Spinal cord (tissue), 10 donors: Measurements from ENCODE around the gene CYB5A. TPM values are rescaled to one million over a fixed set of nuclear protein-coding genes. Genes with fewer than 3 reads are reported as not detected.
A peak's percentile ranks its signal among the peaks of the same experiment; 100 is the strongest.
"Not testable (repeated sequence)": the region's sequence is repeated elsewhere in the genome, so short reads cannot be mapped to it uniquely, and the experiment has no call there.

ENCODE experiments used
- DNase-seq, 6 donors: peaks; one replicate each; pipeline versions ENCODE4 v3.0.0 to v3.0.0-alpha.2; 2013 to 2015; ENCODE audit warnings: low spot score in 6 of 6, low read depth in 4 of 6
- H3K27ac ChIP-seq: one replicate; pipeline ENCODE4 v1.5.1; 2013; ENCODE audit warnings: low read depth, low read length, control low read depth
- H3K27me3 ChIP-seq: one replicate; pipeline ENCODE4 v1.6.1; 2013; ENCODE audit warnings: low read length; ENCODE audit not compliant: control insufficient read depth, insufficient read depth
- H3K36me3 ChIP-seq: one replicate; pipeline ENCODE4 v1.6.1; 2013; ENCODE audit warnings: low read length; ENCODE audit not compliant: control insufficient read depth, insufficient read depth
- H3K4me1 ChIP-seq: one replicate; pipeline ENCODE4 v1.6.1; 2013; ENCODE audit warnings: low read length; ENCODE audit not compliant: control insufficient read depth, insufficient read depth
- H3K4me3 ChIP-seq: one replicate; pipeline ENCODE4 v1.5.1; 2013; ENCODE audit warnings: low read depth, low read length, control low read depth
- H3K9me3 ChIP-seq: one replicate; pipeline ENCODE4 v1.6.1; 2013; ENCODE audit warnings: low read length; ENCODE audit not compliant: control insufficient read depth, insufficient read depth
- WGBS: methylation state at CpG from one replicate; pipeline ENCODE4 v1.1.5; 2013; ENCODE audit warnings: missing lambda C conversion rate; ENCODE audit not compliant: insufficient coverage; 5-methylcytosine and 5-hydroxymethylcytosine counted together
- polyA plus RNA-seq, 2 donors: library from polyadenylated mRNA; unstranded; fragments of 120-200 nt; gene quantifications; one replicate each; pipeline ENCODE4 v1.2.1, GENCODE V29; 2013; ENCODE audit not compliant: insufficient read length in 2 of 2
- total RNA-seq, 2 donors: library from RNA; depleted of rRNA in 1 of 2; stranded (reverse); fragments of 120-200 nt in 1 of 2; fragments of >200 nt in 1 of 2; gene quantifications; one replicate each; pipeline versions ENCODE4 v1.2.3 to v1.2.4, GENCODE V29; 2013 to 2014
- donor health status: healthy.

CYB5A gene
- total and polyA plus RNA-seq, 4 donors = 36.2 to 95.7 (median 63.4) TPM

DNA sequence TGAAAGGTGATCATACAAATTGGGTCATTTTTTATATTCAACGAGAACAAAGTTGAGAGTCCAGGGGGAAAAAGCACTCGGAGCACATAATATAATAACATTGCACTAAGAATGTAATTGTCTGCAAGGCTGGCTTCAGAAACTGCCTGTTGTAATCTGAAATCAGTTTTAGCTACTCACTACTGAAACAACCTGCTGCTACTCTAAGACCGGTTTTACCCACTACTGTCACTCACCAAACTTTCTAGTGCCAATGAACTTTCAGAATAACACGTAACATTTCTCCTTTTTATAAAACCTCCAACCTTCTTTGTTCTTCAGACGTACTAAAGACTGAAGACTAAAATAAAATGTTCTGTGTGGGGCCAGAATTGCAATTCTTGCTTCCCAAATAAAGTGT is 11.5 kb upstream of the CYB5A start:
- DNase-seq = no peak
- H3K4me3 ChIP-seq = no peak overlapping the region
- 100% methylated on average over 1 of the region's 5 CpGs for WGBS
- no peaks in the 10 kb centered on the region for H3K4me1 ChIP-seq
- H3K27me3 ChIP-seq = no peaks in the 10 kb centered on the region
- H3K27ac ChIP-seq = no peak overlapping the region
- H3K36me3 ChIP-seq = no peaks in the 10 kb centered on the region
- H3K9me3 ChIP-seq = no peaks in the 10 kb centered on the region

DNA sequence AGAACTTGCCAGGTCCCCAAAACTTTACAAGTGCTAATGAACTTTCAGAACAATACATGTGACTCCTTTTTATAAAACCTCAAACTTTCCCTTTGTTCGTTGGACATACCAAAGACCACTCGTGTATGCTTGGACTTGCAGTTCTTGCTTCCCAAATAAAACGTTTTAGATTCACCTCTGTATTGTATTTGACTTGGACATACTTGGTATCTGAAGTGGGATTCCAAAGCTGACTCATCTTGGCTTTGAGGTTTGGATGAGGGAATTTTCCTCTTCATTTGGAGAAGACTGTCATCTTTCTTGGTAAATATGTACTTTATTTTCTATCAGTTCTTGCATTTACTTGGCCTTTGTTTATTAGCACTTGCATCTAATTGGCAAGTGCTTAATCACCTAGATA is 8.0 kb upstream of the CYB5A start:
- WGBS = 92% methylated on average over 2 of the region's 3 CpGs
- DNase-seq = no peak
- H3K4me3 ChIP-seq = no peak overlapping the region
- H3K36me3 ChIP-seq = no peaks in the 10 kb centered on the region
- no peak overlapping the region for H3K27ac ChIP-seq
- H3K27me3 ChIP-seq = no peaks in the 10 kb centered on the region
- H3K4me1 ChIP-seq = no peaks in the 10 kb centered on the region
- H3K9me3 ChIP-seq = no peaks in the 10 kb centered on the region

DNA sequence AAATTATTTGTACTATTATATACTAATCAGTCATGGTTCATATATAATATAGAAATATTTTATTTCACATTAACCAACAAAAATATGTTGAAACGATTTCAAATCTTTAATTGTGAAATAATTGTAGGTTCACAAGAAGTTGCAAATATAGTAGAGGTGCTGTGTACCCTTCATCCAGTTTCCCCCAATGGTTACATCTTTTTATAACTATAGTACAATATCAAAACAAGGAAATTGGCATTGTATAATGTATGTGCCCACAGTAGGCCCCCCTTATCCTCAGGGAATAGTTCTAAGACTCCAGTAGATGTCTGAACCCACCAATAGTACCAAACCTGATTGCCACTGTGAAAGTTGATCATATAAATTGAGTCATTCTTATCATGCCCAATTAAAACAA is 7.4 kb upstream of the CYB5A start:
- no peak overlapping the region for H3K27ac ChIP-seq
- DNase-seq = no peak
- no CpG with 5 or more reads among the region's 1 CpG for WGBS

DNA sequence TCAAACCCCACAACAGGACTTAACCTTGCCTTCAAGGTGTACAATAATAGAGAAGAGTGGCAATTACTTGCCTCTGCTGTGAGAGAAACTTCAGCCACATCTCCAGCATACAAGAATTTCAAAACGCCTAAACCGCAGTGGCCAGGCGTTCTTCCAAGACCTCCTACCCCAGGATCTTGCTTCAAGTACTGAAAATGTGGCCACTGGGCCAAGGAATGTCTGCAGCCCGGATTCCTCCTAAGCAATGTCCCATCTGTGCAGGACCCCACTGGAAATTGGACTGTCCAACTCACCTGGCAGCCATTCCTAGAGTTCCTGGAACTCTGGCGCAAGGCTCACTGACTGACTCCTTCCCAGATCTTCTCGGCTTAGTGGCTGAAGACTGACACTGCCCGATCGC is 2.8 kb upstream of the CYB5A start:
- no peak for DNase-seq
- H3K27me3 ChIP-seq = no peaks in the 10 kb centered on the region
- no peak overlapping the region for H3K27ac ChIP-seq
- H3K9me3 ChIP-seq = no peaks in the 10 kb centered on the region
- 89% methylated on average over 6 of the region's 8 CpGs for WGBS
- H3K4me1 ChIP-seq = peaks cover 10% of the 10 kb centered on the region
- peaks cover 2% of the 10 kb centered on the region for H3K36me3 ChIP-seq
- no peak overlapping the region for H3K4me3 ChIP-seq

More for the DNA sequence above, 7.4 kb upstream of the CYB5A start:
- H3K27me3 ChIP-seq = no peaks in the 10 kb centered on the region
- no peak overlapping the region for H3K4me3 ChIP-seq
- no peaks in the 10 kb centered on the region for H3K36me3 ChIP-seq
- H3K4me1 ChIP-seq = no peaks in the 10 kb centered on the region
- H3K9me3 ChIP-seq = no peaks in the 10 kb centered on the region

DNA sequence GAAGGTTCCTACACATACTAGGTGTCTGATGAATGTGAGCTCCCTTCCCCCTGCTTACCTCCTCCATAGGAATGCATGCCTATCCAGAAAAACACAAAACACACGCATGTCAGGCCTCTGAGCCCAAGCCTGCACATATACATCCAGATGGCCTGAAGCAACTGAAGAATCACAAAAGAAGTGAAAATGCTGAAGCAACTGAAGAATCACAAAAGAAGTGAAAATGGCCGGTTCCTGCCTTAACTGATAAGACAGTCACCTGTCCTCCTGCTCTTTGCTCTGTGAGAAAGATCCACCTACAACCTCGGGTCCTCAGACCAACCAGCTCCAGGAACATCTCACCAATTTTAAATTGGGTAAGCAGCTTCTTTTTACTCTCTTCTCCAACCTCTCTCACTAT is 1.2 kb upstream of the CYB5A start:
- 92% methylated on average over 3 of the region's 3 CpGs for WGBS
- not testable (repeated sequence) for H3K4me3 ChIP-seq, DNase-seq, H3K36me3 ChIP-seq, H3K27ac ChIP-seq, H3K9me3 ChIP-seq, H3K27me3 ChIP-seq
- H3K4me1 ChIP-seq = peaks cover 10% of the 10 kb centered on the region

DNA sequence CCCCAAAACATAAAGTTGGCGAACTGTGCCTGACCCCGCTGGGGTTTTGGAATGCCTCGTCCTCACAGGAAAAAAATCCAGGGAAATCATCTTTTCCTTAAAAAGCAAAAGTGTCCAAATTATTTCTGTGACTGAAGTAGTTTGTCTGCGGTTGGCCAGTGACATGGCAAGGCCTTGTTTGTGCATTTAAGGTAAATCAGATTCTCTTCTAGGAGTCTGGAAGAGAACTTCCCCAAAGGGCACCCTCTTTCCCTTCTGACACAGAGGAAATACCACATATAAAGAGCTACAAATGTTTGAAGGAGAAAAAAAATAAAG is 737 bp upstream of the CYB5A start:
- H3K36me3 ChIP-seq = peaks cover 2% of the 10 kb centered on the region
- no peaks in the 10 kb centered on the region for H3K9me3 ChIP-seq
- peak overlapping the region; percentile 95 for H3K4me3 ChIP-seq
- DNase-seq = no peak
- 0% methylated on average over 1 of the region's 4 CpGs for WGBS
- no peaks in the 10 kb centered on the region for H3K27me3 ChIP-seq
- peak overlapping the region; percentile 87 for H3K27ac ChIP-seq
- peaks cover 10% of the 10 kb centered on the region for H3K4me1 ChIP-seq

DNA sequence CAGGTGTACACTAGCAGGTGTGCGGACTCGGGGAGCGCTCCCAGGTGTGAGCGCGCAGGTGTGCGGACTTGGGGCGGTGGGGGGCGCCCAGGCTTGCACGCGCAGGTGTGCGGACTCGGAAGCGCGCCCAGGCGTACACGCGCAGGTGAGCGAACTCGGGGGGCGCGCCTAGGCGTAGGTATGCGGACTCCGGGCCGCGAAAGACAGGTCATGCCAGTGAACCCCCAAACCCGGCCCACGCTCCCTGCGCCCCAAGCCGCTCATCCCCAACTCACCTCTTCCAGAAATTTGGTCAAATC is 342 bp downstream of the CYB5A start:
- Histone ChIP-seq H3K4me3 (peak overlapping the region; percentile 95), H3K36me3 (peaks cover 2% of the 10 kb centered on the region), H3K4me1 (peaks cover 10% of the 10 kb centered on the region), H3K9me3 (no peaks in the 10 kb centered on the region), H3K27me3 (no peaks in the 10 kb centered on the region), H3K27ac (peak overlapping the region; percentile 33)
- under 1% methylated on average over 30 of the region's 30 CpGs for WGBS
- peak in 1 of 6 donors; percentile 21 for DNase-seq

DNA sequence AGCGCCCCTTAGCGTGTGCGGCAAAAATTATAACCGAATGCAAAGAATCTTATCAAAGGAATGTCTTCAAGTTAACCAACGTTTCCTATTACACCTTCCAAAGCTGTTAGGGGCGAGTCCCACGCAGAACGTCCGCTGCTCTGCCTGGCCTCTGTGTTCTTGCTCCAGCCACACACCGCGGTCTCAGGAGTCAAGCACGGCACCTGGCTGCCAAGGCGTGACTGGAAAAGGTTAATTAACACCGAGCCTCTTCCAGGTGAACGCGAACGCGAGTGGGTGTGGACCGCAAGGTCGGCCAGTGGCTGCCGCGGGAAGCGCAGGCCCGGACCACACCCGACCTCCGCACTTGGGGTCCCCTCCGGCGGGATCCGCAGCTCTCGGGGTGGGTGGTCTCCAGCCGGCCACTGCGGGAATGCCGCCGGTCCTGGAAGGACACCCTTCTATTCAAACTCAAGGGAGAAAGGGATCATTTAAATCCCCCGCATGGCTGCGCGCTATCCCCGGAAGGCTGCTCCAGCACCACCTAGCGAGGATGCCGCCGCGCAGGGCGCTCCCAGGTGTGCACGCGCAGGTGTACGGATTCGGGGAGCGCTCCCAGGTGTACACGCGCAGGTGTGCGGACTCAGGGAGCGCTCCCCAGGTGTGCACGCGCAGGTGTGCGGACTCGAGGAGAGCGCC is 830 bp downstream of the CYB5A start:
- H3K36me3 ChIP-seq = peaks cover 2% of the 10 kb centered on the region
- no peaks in the 10 kb centered on the region for H3K27me3 ChIP-seq
- peaks cover 10% of the 10 kb centered on the region for H3K4me1 ChIP-seq
- H3K9me3 ChIP-seq = no peaks in the 10 kb centered on the region
- WGBS = 17% methylated on average over 57 of the region's 57 CpGs
- peak in 2 of 6 donors; percentile 39 to 61 for DNase-seq
- H3K27ac ChIP-seq = no peak overlapping the region
- peak overlapping the region; percentile 95 for H3K4me3 ChIP-seq

DNA sequence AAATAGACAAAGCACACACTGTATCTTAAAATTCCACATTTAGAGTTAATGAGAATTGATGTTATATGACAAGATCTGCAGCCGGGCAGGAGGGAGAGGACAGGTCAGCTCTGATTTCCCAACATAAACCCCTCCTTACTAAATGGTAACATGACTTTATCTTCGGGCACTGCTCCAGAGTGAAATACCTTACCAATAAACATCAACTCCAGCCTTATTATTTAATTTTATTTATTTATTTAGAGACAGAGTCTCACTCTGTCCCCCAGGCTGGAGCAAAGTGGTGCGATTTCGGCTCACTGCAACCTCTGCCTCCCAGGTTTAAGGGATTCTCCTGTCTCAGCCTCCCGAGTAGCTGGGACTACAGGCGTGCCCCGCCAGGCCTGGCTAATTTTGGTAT is 1.7 kb downstream of the CYB5A start:
- WGBS = 100% methylated on average over 2 of the region's 7 CpGs
- H3K27me3 ChIP-seq = no peaks in the 10 kb centered on the region
- peaks cover 10% of the 10 kb centered on the region for H3K4me1 ChIP-seq
- H3K9me3 ChIP-seq = no peaks in the 10 kb centered on the region
- no peak overlapping the region for H3K27ac ChIP-seq
- H3K36me3 ChIP-seq = peaks cover 2% of the 10 kb centered on the region
- DNase-seq = no peak
- no peak overlapping the region for H3K4me3 ChIP-seq

DNA sequence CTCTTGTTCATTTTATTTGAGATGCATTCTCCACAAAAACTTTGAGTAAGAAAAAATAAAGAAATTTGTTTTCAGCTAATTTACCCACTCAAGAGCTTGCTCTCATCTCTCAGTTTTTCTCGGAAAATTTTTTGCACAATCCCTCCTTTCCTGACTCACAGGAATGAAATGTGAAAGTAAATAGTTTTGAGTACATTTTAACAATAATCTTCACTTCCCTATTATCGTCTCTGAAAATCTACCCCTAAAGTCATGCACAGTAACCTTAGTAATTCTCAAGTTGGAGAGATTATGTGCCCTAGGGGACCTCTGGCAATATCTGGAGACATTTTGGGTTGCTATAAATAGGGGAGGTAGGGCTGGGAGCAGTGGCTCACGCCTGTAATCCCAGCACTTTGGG is 2.6 kb downstream of the CYB5A start:
- peaks cover 2% of the 10 kb centered on the region for H3K36me3 ChIP-seq
- H3K4me3 ChIP-seq = no peak overlapping the region
- WGBS = 67% methylated on average over 1 of the region's 3 CpGs
- no peak overlapping the region for H3K27ac ChIP-seq
- DNase-seq = no peak
- peaks cover 16% of the 10 kb centered on the region for H3K4me1 ChIP-seq
- H3K9me3 ChIP-seq = no peaks in the 10 kb centered on the region
- no peaks in the 10 kb centered on the region for H3K27me3 ChIP-seq
